A549 treated with GW870086 at 1 μM for 4 hours (cell line): ENCODE data around the gene ABL1. TPM values are rescaled to one million over a fixed set of nuclear protein-coding genes. Genes with fewer than 3 reads are reported as not detected.

Experiments used
- total RNA-seq: library from RNA; stranded (reverse); fragments of 200-300 nt; extraction: Qiagen RNA extraction; gene quantifications from 5 replicates; pipeline ENCODE4 v1.2.3, GENCODE V29; 2022; ENCODE audit warnings: low read depth

Gene ABL1
- total RNA-seq = 43.2 to 59.0 TPM (median 53.6 TPM) in 5 replicates

DNA sequence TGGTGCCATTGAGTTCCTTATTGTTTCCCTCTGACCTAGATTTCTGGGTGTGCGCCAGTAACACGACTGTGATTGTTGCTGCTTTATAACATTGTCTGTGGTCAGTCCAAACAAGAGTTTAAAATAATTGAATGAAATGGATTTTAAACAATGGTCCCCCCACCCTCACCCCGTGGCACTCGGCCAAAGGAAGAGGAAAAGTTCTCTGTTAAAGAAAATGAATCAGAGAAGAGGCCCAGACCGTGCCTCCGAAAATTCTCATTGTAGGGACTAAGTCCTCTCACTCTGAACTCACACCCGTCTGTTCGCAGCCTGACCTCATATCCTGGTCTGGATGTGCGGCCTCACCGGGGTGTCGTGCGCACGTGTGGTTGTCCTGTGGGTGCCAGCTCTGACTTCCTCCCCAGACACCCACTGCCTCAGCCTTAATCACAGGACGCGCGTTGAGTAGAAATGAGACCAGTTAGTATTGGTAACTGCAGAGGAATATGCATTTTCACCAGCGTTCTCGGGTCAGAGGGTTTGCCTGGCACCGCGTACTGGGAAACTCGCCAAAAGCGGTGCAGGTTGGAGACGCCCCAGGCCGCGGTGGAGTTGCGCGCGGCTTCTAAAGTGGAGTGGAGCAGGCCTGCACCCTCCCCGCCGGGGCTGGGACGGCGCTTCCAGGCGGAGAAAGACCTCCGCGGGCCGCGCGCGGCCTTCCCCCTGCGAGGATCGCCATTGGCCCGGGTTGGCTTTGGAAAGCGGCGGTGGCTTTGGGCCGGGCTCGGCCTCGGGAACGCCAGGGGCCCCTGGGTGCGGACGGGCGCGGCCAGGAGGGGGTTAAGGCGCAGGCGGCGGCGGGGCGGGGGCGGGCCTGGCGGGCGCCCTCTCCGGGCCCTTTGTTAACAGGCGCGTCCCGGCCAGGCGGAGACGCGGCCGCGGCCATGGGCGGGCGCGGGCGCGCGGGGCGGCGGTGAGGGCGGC is at the start of gene ABL1:
Gene ABL1 (plus strand): TSS at position 884 of the 966 bp plus-strand sequence. CDS start 193 bp downstream, outside the sequence.

DNA sequence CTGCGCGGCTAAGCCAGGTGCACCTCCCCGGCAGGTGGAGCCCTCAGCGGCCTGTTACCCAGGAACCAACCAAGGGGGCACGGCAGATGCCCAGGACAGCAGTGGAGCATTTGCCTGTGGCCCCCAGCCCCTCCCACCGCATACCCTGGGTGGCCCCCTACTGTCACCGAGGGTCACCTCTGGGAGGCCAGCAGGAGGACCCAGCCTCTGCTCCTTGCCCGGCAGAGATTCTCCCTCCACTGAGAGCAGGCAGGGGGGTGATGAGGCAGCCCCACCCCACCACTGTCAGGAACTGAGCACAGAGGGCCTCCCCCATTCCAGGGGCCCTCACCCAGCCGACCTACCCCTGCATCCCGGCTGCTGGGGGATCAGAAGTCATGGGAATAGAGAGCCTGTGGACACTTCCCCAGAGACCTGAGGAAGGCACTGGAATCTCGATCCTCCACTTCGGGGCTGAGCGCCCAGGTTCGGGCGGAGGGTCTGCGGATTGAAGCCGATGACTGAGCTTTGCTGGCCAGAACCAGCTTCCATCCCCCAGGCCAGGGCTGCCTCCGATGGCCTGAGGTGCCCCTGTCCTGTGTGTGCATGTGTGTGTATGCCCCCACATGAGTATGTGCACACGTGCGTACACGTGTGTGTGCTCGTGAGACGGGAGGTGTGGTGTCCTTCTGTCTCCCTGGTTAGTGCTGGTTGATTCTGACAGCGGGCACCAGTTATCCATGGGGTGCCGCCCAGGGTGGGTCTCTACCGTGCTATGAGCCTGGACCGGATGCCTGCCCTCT is 61.4 kb downstream of the ABL1 start, which contains the start of gene QRFP:
Gene QRFP (minus strand): TSS at position 580 of the 782 bp plus-strand sequence. CDS start 2,974 bp downstream, outside the sequence.

Other genes starting within 250 kb of the ABL1 start
- gene PRDM12, start 170.7 kb upstream of the ABL1 start, total RNA-seq = 0.17 to 0.44 TPM (median 0.35 TPM) in 5 replicates
- 49.2 to 63.8 TPM (median 51.6 TPM) in 5 replicates for gene EXOSC2, start 141.5 kb upstream of the ABL1 start, total RNA-seq
- gene QRFP, start 61.6 kb downstream of the ABL1 start, total RNA-seq = not detected in 5 replicates
- gene FIBCD1, start 104.0 kb downstream of the ABL1 start, total RNA-seq = 11.5 to 18.2 TPM (median 15.7 TPM) in 5 replicates
- gene LAMC3, start 173.9 kb downstream of the ABL1 start, total RNA-seq = 1.5 to 3.2 TPM (median 2.1 TPM) in 5 replicates